K562 treated with DMSO at 1 percent for 12 hours (cell line): Measurements from ENCODE around the gene TBC1D26. TPM values are rescaled to one million over a fixed set of nuclear protein-coding genes. Genes with fewer than 3 reads are reported as not detected.

Source experiments
- total RNA-seq: library from RNA; unstranded; fragments of 300-600 nt; gene quantifications from 2 replicates; pipeline ENCODE4 v1.2.3, GENCODE V29; 2022; ENCODE audit not compliant: insufficient read depth

Gene TBC1D26
- not detected in 2 replicates for total RNA-seq

GRCh38 chr17:15731900-15732299, at the start of gene TBC1D26:
TBC1D26 (plus strand) TSS chr17:15732283; CDS start chr17:15735349, 3,066 bp downstream.

GRCh38 chr17:15683824-15684478, 48.1 kb upstream of the TBC1D26 start, which contains the start of gene TRIM16:
TRIM16 (minus strand) TSS chr17:15684311; CDS start chr17:15651609, 32,702 bp downstream.

GRCh38 chr17:15699413-15699924, 32.6 kb upstream of the TBC1D26 start, which contains the start of gene ZNF286A:
ZNF286A (plus strand) TSS chr17:15699752; CDS start chr17:15700330, 578 bp downstream.

Other genes starting within 250 kb of the TBC1D26 start
- gene TVP23C, start 168.8 kb upstream of the TBC1D26 start, total RNA-seq = 2.3 and 7.5 TPM in 2 replicates
- not detected in 2 replicates for gene FBXW10B, start 112.6 kb upstream of the TBC1D26 start, total RNA-seq
- 7.2 and 9.3 TPM in 2 replicates for gene TRIM16, start 48.0 kb upstream of the TBC1D26 start, total RNA-seq
- gene ZNF286A, start 32.5 kb upstream of the TBC1D26 start, total RNA-seq = 1.8 and 3.8 TPM in 2 replicates
- 5.4 and 7.5 TPM in 2 replicates for gene ADORA2B, start 212.8 kb downstream of the TBC1D26 start, total RNA-seq